ENCODE measurements around the gene HLA-G.
"Not testable (repeated sequence)": the region's sequence is repeated elsewhere in the genome, so short reads cannot be mapped to it uniquely, and the experiment has no call there.

HLA-G gene

GRCh38 chr6:29861521-29862255, 34.1 kb downstream of the HLA-G start:
- no peak for TF ChIP-seq CTCF (IDR thresholded peaks at IDR 0.05; ENCODE audit: insufficient read depth, low read depth, low read length, missing control alignments)

GRCh38 chr6:29864037-29864810, 36.6 kb downstream of the HLA-G start:
- no peak for DNase-seq (ENCODE audit: low read depth)
- no peak for TF ChIP-seq CTCF (IDR thresholded peaks at IDR 0.05; ENCODE audit: insufficient read depth, low read depth, low read length, missing control alignments)
- H3K4me3 ChIP-seq (ENCODE audit: low read length), result no peak overlapping the region

More at GRCh38 chr6:29861521-29862255, 34.1 kb downstream of the HLA-G start:
- DNase-seq (ENCODE audit: low read depth), result no peak
- H3K4me3 ChIP-seq (ENCODE audit: low read length), result no peak overlapping the region

GRCh38 chr6:29865631-29866030, 38.0 kb downstream of the HLA-G start:
- TF ChIP-seq CTCF (IDR thresholded peaks at IDR 0.05; ENCODE audit: insufficient read depth, low read depth, low read length, missing control alignments), result no peak
- no peak for DNase-seq (ENCODE audit: low read depth)
- H3K4me3 ChIP-seq (ENCODE audit: low read length), result no peak overlapping the region

- H3K4me3 ChIP-seq (ENCODE audit: low read length), result no peak overlapping the region
- no peak for TF ChIP-seq CTCF (IDR thresholded peaks at IDR 0.05; ENCODE audit: insufficient read depth, low read depth, low read length, missing control alignments)
- DNase-seq (ENCODE audit: low read depth), result no peak
Measured at GRCh38 chr6:29870104-29870503, 42.5 kb downstream of the HLA-G start.

- no peak overlapping the region for H3K4me3 ChIP-seq (ENCODE audit: low read length)
- no peak for TF ChIP-seq CTCF (IDR thresholded peaks at IDR 0.05; ENCODE audit: insufficient read depth, low read depth, low read length, missing control alignments)
- no peak for DNase-seq (ENCODE audit: low read depth)
Measured at GRCh38 chr6:29872791-29873190, 45.2 kb downstream of the HLA-G start.

GRCh38 chr6:29875257-29875656, 47.6 kb downstream of the HLA-G start:
- TF ChIP-seq CTCF (IDR thresholded peaks at IDR 0.05; ENCODE audit: insufficient read depth, low read depth, low read length, missing control alignments), result no peak
- no peak overlapping the region for H3K4me3 ChIP-seq (ENCODE audit: low read length)
- no peak for DNase-seq (ENCODE audit: low read depth)

GRCh38 chr6:29875734-29876133, 48.1 kb downstream of the HLA-G start:
- DNase-seq (ENCODE audit: low read depth); H3K4me3 ChIP-seq (ENCODE audit: low read length): not testable (repeated sequence)
